OCI-LY7 (cell line): ENCODE results near the gene USP22.

ENCODE experiments used
- EZH2phosphoT487 ChIP-seq: fragments of 200-600 bp; sonication (generic); IDR thresholded peaks from 2 replicates; pipeline ENCODE4 v1.6.1; 2018; ENCODE audit warnings: low read depth, borderline replicate concordance, mild to moderate bottlenecking, mixed run types, antibody characterized with exemption, low read length, moderate library complexity, mixed read lengths
- TF ChIP-seq, protein P1 (sequence below): fragments of 200-600 bp; sonication (generic); conservative IDR thresholded peaks from 2 replicates; pipeline ENCODE4 v1.5.1; 2014; ENCODE audit warnings: mild to moderate bottlenecking, antibody characterized with exemption, low read length, moderate library complexity, mixed read lengths

DNA sequence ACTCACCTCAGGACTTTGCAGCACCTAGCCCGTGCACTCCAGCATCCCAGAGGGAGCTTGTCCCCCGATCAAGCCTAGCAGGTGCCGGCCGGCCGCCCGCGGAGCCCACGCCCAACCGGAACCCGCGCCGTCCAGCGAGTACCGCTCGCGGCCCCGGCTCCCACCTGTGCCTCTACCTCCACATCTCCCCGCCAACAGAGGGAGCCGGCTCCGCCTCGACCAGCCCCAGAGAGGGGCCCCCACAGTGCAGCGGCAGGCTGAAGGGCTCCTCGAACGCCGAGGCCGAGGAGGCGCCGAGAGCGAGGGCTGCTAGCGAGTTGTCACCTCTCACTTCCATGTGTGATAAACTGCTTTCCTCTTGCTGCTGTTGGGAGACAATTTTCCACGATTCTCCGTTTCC lies 42.9 kb upstream of the USP22 start:
- TF ChIP-seq, protein P1, sequence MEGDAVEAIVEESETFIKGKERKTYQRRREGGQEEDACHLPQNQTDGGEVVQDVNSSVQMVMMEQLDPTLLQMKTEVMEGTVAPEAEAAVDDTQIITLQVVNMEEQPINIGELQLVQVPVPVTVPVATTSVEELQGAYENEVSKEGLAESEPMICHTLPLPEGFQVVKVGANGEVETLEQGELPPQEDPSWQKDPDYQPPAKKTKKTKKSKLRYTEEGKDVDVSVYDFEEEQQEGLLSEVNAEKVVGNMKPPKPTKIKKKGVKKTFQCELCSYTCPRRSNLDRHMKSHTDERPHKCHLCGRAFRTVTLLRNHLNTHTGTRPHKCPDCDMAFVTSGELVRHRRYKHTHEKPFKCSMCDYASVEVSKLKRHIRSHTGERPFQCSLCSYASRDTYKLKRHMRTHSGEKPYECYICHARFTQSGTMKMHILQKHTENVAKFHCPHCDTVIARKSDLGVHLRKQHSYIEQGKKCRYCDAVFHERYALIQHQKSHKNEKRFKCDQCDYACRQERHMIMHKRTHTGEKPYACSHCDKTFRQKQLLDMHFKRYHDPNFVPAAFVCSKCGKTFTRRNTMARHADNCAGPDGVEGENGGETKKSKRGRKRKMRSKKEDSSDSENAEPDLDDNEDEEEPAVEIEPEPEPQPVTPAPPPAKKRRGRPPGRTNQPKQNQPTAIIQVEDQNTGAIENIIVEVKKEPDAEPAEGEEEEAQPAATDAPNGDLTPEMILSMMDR = 0 out of 2 replicates have a peak, but pooled peaks have one; percentile 13
- no peak for TF ChIP-seq EZH2phosphoT487
